Activated CD4-positive, alpha-beta T cell treated with anti-CD3 and anti-CD28 coated beads, Interleukin-2, Interleukin-6, amounts not matched to agents 100 ng/mL and 50 ng/mL, durations not matched to agents 16 hours and 8 hours (primary cell): Measurements from ENCODE around the gene KLF1.
"Not testable (repeated sequence)": the region's sequence is repeated elsewhere in the genome, so short reads cannot be mapped to it uniquely, and the experiment has no call there.

ENCODE experiments used
- DNase-seq: peaks from one replicate; pipeline ENCODE4 v3.0.0-alpha.2; 2020

Gene KLF1

GRCh38 chr19:12866416-12867119, 20.4 kb downstream of the KLF1 start:
- no peak for DNase-seq

GRCh38 chr19:12865746-12866415, 21.1 kb downstream of the KLF1 start:
- no peak for DNase-seq

DNA sequence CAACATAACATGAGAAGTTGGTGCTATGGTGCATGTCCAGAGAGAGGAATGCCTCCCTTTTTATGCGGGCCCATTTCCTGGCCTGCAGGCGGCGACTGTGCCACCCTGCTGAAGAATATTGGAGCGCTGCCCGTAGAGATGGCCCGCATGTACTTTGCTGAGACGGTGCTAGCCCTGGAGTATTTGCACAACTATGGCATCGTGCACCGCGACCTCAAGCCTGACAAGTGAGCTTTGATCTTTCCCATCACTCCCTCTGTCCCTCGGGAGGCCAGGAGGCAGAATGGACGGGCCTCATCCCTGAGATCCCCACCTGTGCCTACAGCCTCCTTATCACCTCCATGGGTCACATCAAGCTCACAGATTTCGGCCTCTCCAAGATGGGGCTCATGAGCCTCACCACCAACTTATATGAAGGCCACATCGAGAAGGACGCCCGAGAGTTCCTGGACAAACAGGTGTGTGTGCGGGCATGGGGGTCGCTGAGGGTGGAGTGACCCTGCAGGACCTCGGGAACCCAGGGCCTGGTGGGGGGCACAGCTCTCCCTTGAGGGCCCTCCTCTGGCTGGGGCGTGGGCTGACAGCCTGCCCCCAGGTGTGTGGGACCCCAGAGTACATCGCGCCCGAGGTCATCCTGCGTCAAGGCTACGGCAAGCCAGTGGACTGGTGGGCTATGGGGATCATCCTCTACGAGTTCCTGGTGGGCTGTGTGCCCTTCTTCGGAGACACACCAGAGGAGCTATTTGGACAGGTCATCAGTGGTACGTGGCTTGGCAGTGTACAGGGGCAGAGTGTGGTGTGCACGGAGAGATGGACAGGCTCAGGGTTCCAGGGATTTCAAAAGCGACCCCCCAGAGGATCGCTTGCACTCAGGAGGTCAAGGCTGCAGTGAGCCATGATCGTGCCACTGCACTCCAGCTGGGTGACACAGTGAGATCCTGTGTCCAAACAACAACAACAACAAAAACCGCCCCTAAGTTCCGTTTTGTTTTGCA, 22.0 kb downstream of the KLF1 start:
- DNase-seq, result no peak

DNA sequence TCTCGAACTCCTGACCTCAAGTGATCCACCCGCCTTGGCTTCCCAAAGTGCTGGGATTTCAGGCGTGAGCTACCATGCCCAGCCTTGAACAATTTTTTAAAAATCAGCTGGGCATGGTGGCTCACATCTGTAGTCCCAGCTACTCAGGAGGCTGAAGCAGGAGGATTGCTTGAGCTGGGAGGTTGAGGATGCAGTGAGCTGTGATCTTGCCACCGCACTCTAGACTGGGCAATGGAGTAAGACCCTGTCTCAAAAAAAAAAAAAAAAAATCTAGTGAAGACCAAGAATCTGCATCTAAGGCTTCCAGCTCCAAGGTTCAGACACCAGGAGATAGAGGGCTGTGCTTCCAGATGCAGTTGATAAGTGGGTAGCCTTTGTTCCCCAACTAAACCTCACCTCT, 22.9 kb downstream of the KLF1 start:
- DNase-seq, result no peak

DNA sequence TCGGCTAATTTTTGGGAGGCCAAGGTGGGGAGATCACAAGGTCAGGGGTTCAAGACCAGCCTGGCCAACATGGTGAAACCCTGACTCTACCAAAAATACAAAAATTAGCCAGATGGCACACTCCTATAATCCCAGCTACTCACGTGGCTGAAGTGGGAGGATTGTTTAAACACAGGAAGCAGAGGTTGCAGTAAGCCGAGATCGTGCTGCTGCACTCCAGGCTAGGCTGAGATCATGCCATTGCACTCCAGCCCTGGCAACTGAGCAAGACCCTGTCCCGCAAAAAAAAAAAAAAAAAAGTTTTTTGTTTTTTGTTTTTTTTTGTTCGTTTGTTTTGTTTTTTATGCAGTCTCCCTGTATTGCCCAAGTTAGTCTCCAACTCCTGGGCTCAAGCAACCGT, 27.5 kb downstream of the KLF1 start:
- DNase-seq, result no peak

DNA sequence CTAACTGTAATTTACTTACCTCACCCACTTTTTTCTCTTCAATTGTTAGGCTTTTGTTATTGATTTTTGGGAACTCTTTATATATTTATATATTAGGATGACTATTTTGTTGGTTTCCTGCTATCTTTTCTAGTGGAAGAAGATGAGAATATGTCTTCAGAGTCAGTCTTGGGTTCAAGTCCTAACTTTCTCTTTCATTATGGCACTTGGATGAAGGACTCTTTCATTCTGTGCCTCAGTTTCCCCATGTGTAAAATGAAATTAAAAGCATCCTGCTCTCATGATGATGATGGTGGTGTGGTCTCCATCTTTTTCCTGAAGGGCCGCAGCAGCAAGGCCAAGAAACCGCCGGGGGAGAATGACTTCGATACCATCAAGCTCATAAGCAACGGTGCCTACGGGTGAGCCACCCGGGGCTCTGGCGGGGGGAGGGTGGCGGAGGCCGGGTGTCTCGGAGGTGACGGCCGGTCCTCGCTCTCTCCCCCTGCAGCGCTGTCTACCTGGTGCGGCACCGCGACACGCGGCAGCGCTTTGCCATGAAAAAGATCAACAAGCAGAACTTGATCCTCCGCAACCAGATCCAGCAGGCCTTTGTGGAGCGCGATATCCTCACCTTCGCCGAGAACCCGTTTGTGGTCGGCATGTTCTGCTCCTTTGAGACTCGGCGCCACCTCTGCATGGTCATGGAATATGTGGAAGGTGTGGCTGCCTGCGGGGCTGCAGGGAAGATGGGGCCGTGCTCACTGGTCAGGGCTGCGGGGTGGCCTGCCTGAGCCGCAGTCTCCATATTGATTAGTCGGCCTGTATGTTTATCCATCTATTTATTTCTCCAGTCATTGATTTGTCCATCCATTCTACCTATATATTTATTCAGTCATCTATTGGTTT, 28.7 kb downstream of the KLF1 start:
- no peak for DNase-seq

- no peak for DNase-seq
Observed at GRCh38 chr19:12856653-12857052, 30.3 kb downstream of the KLF1 start.

- DNase-seq, result peak; percentile 91
Observed at GRCh38 chr19:12847159-12848139, 39.6 kb downstream of the KLF1 start.

GRCh38 chr19:12846613-12847012, 40.4 kb downstream of the KLF1 start:
- DNase-seq, result not testable (repeated sequence)

DNA sequence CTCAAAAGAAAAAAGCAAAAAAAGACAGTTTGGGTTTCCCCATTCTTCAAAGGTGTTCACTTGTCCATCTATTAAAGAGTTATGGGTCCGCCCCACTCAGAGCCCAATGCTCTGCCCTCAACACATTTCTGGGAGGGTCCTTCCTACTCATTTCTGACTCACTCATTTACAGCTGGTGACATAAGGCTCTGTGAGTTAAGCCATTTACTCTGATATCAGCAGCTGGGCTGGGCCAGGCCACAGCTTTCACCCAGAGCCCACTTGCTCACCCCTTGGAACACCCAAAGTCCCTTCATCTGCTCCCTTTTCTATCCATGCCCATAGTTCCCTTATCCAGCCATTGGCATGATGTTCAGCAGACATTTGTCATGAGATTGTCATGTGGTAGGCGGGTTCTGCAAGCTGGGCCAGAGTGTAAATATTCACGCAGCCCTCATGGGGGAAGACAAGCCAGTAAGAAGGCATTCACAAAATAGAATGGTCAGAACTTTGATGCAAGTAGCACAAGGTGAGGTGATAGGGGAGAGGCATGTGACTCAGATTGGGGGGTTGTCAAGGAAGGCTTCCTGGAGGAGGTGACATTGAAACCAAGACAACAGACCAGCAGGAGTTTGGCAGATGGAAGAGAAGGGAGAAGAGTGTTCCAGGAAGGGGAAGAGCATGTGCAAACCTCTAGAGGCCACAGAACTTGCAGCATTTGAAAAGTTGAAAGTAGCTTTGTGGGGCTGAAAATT, 42.8 kb downstream of the KLF1 start:
- DNase-seq, result no peak

- no peak for DNase-seq
Observed at GRCh38 chr19:12843328-12843727, 43.7 kb downstream of the KLF1 start.

DNA sequence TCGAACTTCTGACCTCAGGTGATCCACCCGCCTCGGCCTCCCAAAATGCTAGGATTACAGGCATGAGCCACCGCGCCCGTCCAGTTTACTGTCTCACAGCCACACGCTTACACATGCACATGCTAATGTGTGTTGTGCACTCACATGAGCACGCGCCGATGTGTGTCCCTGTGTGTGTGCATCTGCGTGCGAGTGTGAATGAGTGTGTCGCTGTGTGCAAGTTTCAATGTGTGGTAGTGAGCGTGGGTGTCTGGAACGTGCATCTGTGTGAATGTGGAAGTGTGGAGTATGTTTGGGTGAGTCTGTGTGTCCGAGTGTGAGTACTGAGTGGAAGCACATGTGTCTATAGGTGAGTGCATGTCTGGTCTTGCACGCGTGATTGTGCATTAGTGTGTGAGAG, 44.5 kb downstream of the KLF1 start:
- no peak for DNase-seq

GRCh38 chr19:12841094-12841493, 45.9 kb downstream of the KLF1 start:
- DNase-seq, result peak; percentile 38

- DNase-seq, result peak; percentile 75
Observed at GRCh38 chr19:12840091-12841079, 46.6 kb downstream of the KLF1 start.

DNA sequence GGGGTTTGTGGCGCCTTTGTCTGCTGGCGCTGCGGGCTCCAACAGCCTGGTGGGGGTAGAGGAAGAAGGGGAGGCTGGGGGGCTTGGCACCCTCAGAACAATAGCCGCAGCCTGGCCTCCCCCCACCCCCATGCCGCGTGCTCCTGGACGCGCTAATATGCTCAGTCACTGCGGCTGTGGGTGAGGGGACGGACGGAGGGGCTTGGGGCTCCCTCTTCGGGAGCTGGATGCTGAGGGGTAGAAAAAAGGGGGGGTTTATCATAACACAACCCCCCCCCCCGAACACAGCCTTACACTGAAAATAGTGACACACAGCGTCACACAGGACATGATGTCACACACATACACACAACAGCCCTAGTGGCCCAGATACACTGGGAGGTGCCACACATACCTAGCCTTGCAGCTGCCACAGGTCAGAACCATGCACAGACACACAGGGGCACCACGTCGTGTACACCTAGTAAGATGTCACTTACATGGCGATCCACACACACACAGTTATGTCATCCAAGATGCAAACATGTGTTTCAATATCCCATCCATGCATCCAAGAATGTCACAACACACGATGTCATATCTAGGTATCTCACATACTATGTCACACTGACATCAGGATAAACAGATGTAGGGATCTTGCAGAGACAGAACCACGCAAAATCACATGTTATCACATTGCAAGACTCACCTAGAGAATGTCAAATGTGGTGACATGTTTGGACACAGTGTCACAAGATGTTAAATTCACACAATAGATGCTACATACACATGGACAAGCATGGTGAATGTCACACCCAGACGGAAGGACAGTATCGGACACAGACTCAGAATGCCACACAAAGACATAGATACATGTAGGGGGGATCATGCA, 47.9 kb downstream of the KLF1 start:
- DNase-seq, result no peak

DNA sequence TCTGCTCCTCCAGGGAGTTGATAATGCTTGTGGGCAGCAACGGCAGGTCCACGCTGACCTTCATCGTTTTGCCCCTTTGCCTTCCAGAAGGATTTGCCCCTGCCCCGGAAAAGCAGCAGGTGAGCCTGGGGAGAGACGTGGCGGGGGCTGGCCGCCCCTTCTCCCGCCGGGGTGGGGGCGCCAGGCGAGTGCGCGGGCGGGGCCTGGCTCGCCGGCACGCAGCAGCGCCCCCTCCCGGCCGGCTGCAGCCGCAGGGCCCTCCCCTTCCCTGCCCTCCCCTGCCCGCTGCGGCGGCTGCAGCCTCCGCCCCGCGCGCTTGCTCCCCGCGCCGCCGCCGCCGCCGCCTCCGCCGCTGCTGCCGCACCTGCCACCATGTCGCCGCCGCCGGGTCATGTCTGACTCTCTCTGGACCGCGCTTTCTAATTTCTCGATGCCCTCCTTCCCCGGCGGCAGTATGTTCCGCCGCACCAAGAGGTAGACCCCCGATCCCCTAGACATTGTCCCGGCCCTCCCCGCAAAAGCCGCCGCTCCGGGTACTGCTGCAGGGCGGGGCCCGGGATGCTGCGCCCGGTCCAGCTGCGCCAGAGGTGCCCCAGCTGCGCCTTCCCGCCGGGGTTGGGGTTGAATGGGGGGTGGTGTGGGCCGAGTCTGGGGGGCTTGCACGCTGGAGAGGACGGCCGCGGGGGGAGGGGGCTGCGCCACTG, 48.7 kb downstream of the KLF1 start, which contains the start of gene MAST1:
MAST1 (plus strand) TSS at position 334 of the 704 bp plus-strand sequence; CDS start at position 392, 58 bp downstream.
- DNase-seq, result peak; percentile 66

- DNase-seq, result no peak
Observed at GRCh38 chr19:12837225-12837624, 49.8 kb downstream of the KLF1 start.
